ENCODE results near the gene SKA2. TPM values are rescaled to one million over a fixed set of nuclear protein-coding genes. Genes with fewer than 3 reads are reported as not detected.
"Not testable (repeated sequence)": the region's sequence is repeated elsewhere in the genome, so short reads cannot be mapped to it uniquely, and the experiment has no call there.

The SKA2 gene
- total RNA-seq, 1 donor from 2014 or later, result 46.2 TPM

DNA sequence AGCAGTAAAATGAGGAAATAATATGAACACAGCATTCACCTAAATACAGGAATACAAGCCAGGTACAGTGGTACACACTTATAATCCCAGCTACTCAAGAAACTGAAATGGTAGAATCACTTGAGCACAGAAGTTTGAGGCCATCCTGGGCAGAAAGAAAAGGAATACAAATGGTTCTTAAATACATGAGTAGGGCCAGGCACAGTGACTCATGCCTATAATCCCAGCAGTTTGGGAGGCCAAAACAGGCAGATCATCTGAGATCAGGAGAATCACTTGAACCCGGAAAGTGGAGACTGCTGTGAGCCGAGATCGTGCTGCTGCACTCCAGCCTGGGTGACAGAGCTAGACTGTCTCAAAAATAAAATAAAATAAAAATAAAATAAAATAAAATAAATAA is 31.9 kb upstream of the SKA2 start:
- no peak overlapping the region for H3K4me3 Mint-ChIP-seq (ENCODE audit: unreplicated experiment)
- no peak for DNase-seq (ENCODE audit: low spot score)
- TF ChIP-seq CTCF (IDR thresholded peaks at IDR 0.05), result no peak
- no peaks in the 10 kb centered on the region for H3K4me1 Mint-ChIP-seq (ENCODE audit: low read depth)
- H3K9me3 Mint-ChIP-seq (ENCODE audit: low read depth), result no peaks in the 10 kb centered on the region
- H3K27me3 Mint-ChIP-seq (ENCODE audit: low read depth), result no peaks in the 10 kb centered on the region
- H3K36me3 Mint-ChIP-seq (ENCODE audit: low read depth), result no peaks in the 10 kb centered on the region
- no peak overlapping the region for H3K27ac Mint-ChIP-seq (ENCODE audit: unreplicated experiment)

GRCh38 chr17:59185997-59186396 is 31.0 kb upstream of the SKA2 start:
- no peak for DNase-seq (ENCODE audit: low spot score)
- Mint-ChIP-seq H3K4me3 (ENCODE audit: unreplicated experiment) (no peak overlapping the region), H3K27ac (ENCODE audit: unreplicated experiment) (no peak overlapping the region), H3K4me1 (ENCODE audit: low read depth) (no peaks in the 10 kb centered on the region), H3K9me3 (ENCODE audit: low read depth) (no peaks in the 10 kb centered on the region), H3K36me3 (ENCODE audit: low read depth) (no peaks in the 10 kb centered on the region), H3K27me3 (ENCODE audit: low read depth) (no peaks in the 10 kb centered on the region)
- TF ChIP-seq CTCF (IDR thresholded peaks at IDR 0.05), result no peak

GRCh38 chr17:59181481-59181880 is 26.5 kb upstream of the SKA2 start:
- no peaks in the 10 kb centered on the region for H3K27me3 Mint-ChIP-seq (ENCODE audit: low read depth)
- no peak overlapping the region for H3K4me3 Mint-ChIP-seq (ENCODE audit: unreplicated experiment)
- TF ChIP-seq CTCF (IDR thresholded peaks at IDR 0.05), result no peak
- H3K9me3 Mint-ChIP-seq (ENCODE audit: low read depth), result no peaks in the 10 kb centered on the region
- no peaks in the 10 kb centered on the region for H3K4me1 Mint-ChIP-seq (ENCODE audit: low read depth)
- H3K27ac Mint-ChIP-seq (ENCODE audit: unreplicated experiment), result no peak overlapping the region
- H3K36me3 Mint-ChIP-seq (ENCODE audit: low read depth), result peaks cover 2% of the 10 kb centered on the region
- no peak for DNase-seq (ENCODE audit: low spot score)

GRCh38 chr17:59180626-59181025 is 25.6 kb upstream of the SKA2 start:
- Mint-ChIP-seq H3K27me3 (ENCODE audit: low read depth) (no peaks in the 10 kb centered on the region), H3K36me3 (ENCODE audit: low read depth) (peaks cover 2% of the 10 kb centered on the region), H3K9me3 (ENCODE audit: low read depth) (no peaks in the 10 kb centered on the region), H3K27ac (ENCODE audit: unreplicated experiment) (no peak overlapping the region), H3K4me3 (ENCODE audit: unreplicated experiment) (no peak overlapping the region), H3K4me1 (ENCODE audit: low read depth) (no peaks in the 10 kb centered on the region)
- DNase-seq (ENCODE audit: low spot score), result no peak
- TF ChIP-seq CTCF (IDR thresholded peaks at IDR 0.05), result no peak

DNA sequence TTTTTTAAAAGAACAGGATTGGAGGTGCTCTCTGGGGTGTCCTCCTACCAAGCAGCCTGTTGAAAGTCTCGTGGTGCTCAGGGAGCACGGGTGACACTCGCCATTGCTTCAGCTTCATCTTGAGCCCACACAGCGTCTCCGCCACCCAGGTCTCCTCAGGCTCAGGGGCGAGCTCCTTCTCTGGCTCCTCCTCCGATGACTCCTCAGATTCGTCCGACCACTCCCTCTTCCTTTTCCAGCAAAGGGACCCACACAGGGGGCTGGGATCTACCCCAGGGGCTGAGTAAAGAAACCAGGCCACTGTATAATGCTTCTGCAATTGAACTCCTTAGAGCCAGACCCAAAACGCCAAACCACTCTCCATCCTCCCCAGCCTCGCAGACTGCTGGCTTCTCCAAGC is 24.6 kb upstream of the SKA2 start:
- H3K27ac Mint-ChIP-seq (ENCODE audit: unreplicated experiment), result not testable (repeated sequence)

DNA sequence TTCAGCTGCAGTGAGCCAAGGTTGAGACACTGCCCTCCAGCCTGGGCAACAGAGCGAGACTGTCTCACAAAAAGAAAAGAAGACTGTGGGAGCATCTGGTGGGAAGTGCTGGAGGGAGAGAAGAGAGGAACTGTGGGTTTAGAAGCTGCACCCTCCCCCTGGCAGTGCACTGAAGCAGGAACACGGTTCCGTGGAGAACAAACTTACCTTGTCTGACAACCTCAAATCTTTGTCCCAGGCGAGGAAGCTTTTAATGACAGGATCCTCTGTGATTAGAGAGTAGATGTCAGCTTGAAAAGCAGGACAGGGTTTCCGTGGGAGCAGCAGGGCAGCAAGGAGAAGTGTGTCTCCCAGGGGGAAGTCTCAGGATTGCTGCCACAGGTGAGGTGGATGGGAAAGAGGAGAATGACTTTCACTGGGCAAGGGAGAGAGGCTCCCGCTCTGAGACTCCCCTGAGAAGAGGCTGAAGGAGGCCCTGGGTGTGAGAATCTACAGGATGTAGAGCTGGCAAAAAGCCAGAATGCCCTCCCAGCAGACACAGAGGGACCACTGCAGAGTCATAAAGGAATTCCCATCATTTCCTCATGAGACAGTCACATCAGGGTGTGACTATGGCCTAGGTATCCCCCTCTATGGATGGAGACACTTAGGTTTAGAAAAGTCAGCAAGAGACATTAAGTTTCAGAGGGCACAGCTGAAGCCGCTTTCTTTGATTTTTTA is 23.4 kb upstream of the SKA2 start:
- peaks cover 6% of the 10 kb centered on the region for H3K36me3 Mint-ChIP-seq (ENCODE audit: low read depth)
- no peaks in the 10 kb centered on the region for H3K9me3 Mint-ChIP-seq (ENCODE audit: low read depth)
- no peaks in the 10 kb centered on the region for H3K4me1 Mint-ChIP-seq (ENCODE audit: low read depth)
- DNase-seq (ENCODE audit: low spot score), result no peak
- H3K4me3 Mint-ChIP-seq (ENCODE audit: unreplicated experiment), result no peak overlapping the region
- H3K27me3 Mint-ChIP-seq (ENCODE audit: low read depth), result no peaks in the 10 kb centered on the region
- no peak overlapping the region for H3K27ac Mint-ChIP-seq (ENCODE audit: unreplicated experiment)
- no peak for TF ChIP-seq CTCF (IDR thresholded peaks at IDR 0.05)

More for the DNA sequence above, 24.6 kb upstream of the SKA2 start:
- DNase-seq (ENCODE audit: low spot score); H3K27me3 Mint-ChIP-seq (ENCODE audit: low read depth); H3K36me3 Mint-ChIP-seq (ENCODE audit: low read depth); H3K9me3 Mint-ChIP-seq (ENCODE audit: low read depth); H3K4me3 Mint-ChIP-seq (ENCODE audit: unreplicated experiment); H3K4me1 Mint-ChIP-seq (ENCODE audit: low read depth): not testable (repeated sequence)

Measured in chondrocyte (in vitro differentiated cells).